HG03159 (cell line): ENCODE measurements around the gene SLC17A2.

Source experiments
- ATAC-seq: cut with Tn5 transposase; IDR thresholded peaks from one replicate; pipeline ENCODE4 v1.9.1; 2021; ENCODE audit warnings: mild to moderate bottlenecking, moderate library complexity; ENCODE audit not compliant: unreplicated experiment

Gene SLC17A2

GRCh38 chr6:25921525-25922203 lies 8.8 kb downstream of the SLC17A2 start:
- no peak for ATAC-seq

- no peak for ATAC-seq
Observed at GRCh38 chr6:25919657-25920056, 10.8 kb downstream of the SLC17A2 start.

- ATAC-seq, result no peak
Observed at GRCh38 chr6:25918083-25918683, 12.3 kb downstream of the SLC17A2 start.

GRCh38 chr6:25916789-25917490 lies 13.6 kb downstream of the SLC17A2 start:
- ATAC-seq, result no peak

GRCh38 chr6:25916330-25916729 lies 14.2 kb downstream of the SLC17A2 start:
- no peak for ATAC-seq

GRCh38 chr6:25913741-25914140 lies 16.8 kb downstream of the SLC17A2 start:
- no peak for ATAC-seq

- ATAC-seq, result no peak
Observed at GRCh38 chr6:25911351-25911750, 19.1 kb downstream of the SLC17A2 start.

GRCh38 chr6:25907475-25908014 lies 22.9 kb downstream of the SLC17A2 start:
- ATAC-seq, result no peak

- no peak for ATAC-seq
Observed at GRCh38 chr6:25903467-25904099, 26.9 kb downstream of the SLC17A2 start.

GRCh38 chr6:25902071-25902470 lies 28.4 kb downstream of the SLC17A2 start:
- no peak for ATAC-seq

GRCh38 chr6:25900843-25901242 lies 29.6 kb downstream of the SLC17A2 start:
- ATAC-seq, result no peak

- ATAC-seq, result no peak
Observed at GRCh38 chr6:25899580-25900408, 30.7 kb downstream of the SLC17A2 start.

GRCh38 chr6:25899123-25899522 lies 31.4 kb downstream of the SLC17A2 start:
- ATAC-seq, result no peak

GRCh38 chr6:25898289-25898977 lies 32.1 kb downstream of the SLC17A2 start:
- ATAC-seq, result no peak

- ATAC-seq, result no peak
Observed at GRCh38 chr6:25896252-25896651, 34.2 kb downstream of the SLC17A2 start.

- ATAC-seq, result no peak
Observed at GRCh38 chr6:25895771-25896170, 34.7 kb downstream of the SLC17A2 start.

GRCh38 chr6:25893778-25894177 lies 36.7 kb downstream of the SLC17A2 start:
- ATAC-seq, result no peak

- no peak for ATAC-seq
Observed at GRCh38 chr6:25892877-25893276, 37.6 kb downstream of the SLC17A2 start.

GRCh38 chr6:25889877-25890853 lies 40.3 kb downstream of the SLC17A2 start:
- no peak for ATAC-seq
